Activated CD4-positive, alpha-beta T cell treated with anti-CD3 and anti-CD28 coated beads, Interleukin-2, Interleukin-4, amounts not matched to agents 100 ng/mL and 50 ng/mL, durations not matched to agents 16 hours and 8 hours (primary cell): ENCODE data around the gene PCED1B.
A peak's percentile ranks its signal among the peaks of the same experiment; 100 is the strongest.

Experiments
- DNase-seq: peaks from one replicate; pipeline ENCODE4 v3.0.0-alpha.2; 2020; ENCODE audit warnings: low spot score

Gene PCED1B

DNA sequence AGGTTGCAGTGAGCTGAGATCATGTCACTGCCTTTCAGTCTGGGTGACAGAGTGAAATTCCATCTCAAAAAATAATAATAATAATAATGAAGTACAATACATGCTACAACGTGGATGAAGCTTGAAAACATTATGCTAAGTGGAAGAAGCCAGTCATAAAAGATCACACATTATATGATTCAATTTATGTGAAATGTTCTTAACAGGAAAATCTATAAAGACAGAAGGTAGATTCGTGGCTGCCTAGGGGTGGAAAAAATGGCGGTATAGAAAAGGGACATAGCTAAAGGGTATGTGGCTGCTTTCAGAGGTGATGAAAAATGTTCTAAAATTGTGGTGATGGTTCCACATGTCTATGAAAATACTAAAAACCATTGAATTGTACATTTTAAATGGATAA, 41.3 kb downstream of the PCED1B start:
- DNase-seq = no peak

DNA sequence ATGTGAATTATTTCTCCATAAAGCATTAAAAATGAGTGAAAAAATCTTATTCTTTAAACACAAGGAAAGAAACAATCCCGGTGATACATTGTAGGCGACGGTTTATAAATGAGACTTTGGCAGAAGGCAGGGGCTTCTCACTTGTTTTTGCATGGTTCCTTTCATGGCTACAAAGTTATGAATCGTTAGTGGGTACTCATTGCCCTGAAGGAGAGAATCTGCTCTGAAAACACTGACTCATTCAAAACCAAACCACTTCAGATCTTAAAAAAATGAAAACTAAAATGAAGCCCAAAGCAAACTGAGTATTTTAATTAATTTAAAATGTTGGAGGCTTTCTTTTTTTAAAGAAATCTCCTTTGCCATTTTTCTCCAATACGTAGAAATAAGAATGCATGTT, 41.7 kb downstream of the PCED1B start:
- no peak for DNase-seq

DNA sequence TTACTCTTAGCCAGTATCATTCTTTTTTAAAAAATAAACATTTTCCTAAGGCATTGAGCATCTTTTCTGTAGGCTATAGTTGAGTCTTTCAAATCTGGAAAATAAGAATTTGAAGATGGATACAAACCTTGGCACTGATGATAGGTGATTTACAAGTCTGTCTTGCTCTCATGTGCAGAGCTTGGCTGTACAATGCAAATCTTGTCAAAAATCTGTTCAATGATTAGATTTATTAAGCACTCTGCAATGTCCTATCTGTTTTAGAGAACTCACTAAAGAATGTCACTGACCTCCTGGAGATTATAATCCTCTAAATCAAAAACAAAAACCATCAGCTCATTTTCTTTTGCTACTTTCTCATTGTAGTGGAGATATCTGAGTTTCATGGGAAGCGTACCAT, 43.2 kb downstream of the PCED1B start:
- no peak for DNase-seq

GRCh38 chr12:47123730-47124129, 44.3 kb downstream of the PCED1B start:
- DNase-seq = no peak

DNA sequence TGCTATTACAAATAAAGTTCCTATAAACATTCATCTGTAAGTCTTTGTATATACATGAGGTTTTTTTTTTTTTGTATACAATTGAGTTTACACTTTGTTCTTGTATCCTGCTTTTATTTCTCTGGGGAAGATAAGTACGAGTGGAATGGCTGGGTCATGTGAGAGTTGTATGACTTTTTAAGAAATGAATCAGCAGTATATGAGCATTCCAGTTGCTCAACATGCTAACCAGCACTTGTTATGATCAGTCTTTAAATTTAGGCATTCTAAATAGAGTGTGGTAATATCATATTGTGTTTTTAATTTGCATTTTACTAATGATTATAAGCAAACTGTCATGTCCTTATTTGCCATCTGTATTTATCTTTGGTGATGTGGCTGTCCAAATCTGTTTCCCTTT, 45.0 kb downstream of the PCED1B start:
- no peak for DNase-seq

DNA sequence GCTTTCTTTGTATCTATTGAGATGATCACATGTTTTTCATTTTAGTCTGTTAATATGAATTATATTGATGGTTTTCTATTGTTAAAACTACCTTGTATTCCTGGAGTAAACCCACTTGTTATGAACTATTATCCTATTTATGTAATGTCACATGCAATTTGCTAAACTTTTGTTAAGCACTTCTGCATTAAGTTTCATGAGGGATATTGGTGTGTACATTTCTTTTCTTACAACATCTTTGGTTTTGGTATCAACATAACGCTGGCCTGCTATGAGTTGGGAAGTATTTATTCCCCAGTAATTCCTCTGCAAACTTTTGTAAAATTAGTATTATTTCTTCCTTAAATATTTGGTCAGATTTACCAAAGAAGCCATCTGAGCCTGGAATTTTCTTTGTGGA, 46.8 kb downstream of the PCED1B start:
- DNase-seq = no peak

GRCh38 chr12:47131011-47131410, 51.6 kb downstream of the PCED1B start:
- no peak for DNase-seq

DNA sequence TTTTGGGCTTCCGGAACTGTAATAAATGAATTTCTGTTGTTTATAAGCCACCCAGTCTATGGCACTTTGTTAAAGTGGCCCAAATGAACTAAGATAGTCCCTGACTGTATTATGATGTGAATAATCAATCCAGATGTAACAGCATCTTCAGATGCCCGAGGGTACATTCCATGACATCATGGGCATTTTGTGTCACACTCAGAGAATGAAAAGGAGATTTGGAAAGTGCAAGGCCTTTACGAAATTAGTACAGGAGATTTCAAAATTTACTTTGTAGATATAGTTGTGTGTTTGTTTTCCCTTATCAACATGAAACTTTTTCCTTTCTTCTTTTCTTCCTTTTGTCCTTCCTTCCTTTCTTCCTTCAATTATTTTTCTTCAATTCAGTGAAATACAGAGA, 54.6 kb downstream of the PCED1B start:
- DNase-seq = no peak

GRCh38 chr12:47135578-47135977, 56.2 kb downstream of the PCED1B start:
- DNase-seq = no peak

DNA sequence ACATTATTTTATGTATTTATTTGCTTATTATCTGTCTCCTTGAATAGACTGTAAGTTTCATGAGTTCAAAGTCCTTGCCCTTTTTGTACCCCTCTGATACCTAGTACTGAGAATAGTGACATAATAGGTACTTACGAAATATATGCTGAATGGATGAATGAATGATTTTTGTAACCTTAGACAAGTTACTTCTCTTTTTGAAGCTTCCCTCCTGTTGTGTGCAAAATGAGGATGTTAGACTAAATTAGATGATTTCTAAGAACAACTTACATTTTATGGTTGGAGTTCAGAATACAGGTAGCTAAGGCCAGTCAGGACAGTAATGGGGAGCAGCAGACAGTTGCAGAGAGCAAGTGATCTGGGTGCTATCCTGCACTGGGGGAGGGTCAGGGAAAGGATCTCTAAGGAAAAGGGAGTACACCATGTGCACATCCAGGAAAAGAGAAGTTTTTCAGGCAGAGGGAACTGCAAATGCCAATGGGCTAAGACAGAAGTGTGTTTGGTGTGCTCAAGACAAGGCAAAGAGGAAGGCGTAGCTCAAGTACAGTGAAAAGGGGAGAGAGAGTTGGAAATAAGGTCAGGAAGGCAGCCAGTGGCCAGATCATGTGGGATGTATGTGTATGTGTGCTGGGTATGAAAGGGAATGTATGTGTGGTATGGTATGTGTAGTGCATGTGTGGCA, 59.7 kb downstream of the PCED1B start:
- DNase-seq = no peak

GRCh38 chr12:47141459-47141858, 62.0 kb downstream of the PCED1B start:
- DNase-seq = no peak

- DNase-seq = no peak
Observed at GRCh38 chr12:47144769-47145168, 65.3 kb downstream of the PCED1B start.

DNA sequence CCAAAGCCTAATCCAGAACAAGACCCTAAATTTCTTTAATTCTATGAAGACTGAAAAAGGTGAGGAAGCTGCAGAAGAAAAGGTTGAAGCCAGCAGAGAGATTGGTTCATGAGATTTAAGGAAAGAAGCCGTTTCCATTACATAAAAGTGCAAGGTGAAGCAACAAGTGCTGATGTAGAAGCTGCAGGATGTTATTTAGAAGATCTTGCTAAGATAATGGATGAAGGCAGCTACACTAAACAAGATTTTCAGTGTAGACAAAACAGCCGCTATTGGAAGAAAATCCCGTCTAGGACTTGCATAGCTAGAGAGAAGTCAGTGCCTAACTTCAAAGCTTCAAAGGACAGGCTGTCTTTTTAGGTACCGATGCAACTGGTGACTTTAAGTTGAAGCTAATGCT, 65.8 kb downstream of the PCED1B start:
- no peak for DNase-seq

GRCh38 chr12:47147739-47148138, 68.3 kb downstream of the PCED1B start:
- DNase-seq = no peak

DNA sequence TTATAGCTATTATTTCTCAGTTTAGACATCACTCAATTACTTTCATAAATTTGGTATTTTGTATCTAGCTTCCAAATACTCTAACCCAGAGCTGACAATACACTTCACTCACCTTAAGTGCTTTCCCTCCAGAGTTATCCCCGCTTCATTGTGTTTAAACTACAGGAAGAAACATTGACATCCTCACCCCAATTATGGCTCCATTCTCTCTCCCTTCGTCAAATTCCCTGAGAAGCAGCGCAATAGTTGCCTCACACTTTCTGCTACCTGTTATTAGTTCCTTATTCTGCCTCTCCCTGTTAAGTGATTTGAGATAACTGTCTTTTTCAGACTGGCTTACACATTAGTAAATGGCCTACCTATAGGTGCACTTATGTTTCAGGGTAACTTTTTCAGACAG, 69.7 kb downstream of the PCED1B start:
- no peak for DNase-seq

DNA sequence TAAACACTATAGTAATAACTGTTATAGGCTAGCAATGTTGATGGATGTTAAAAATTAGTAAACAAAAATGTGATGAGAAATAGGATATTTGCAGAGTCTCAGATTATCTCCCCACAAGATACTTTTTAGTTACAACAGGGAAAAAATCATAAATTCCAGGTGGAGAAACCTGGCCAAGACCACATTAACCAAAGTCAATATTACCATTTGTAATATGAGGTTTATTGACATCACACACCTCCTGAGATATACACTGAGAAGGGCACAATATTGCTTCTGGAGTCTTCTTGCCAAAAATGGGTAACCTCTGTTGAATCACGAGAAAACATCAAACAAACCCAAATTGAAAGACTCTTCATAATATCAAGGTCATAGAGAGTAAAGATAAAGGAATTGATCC, 72.7 kb downstream of the PCED1B start:
- no peak for DNase-seq

GRCh38 chr12:47155457-47156166, 76.2 kb downstream of the PCED1B start:
- peak; percentile 21 for DNase-seq

DNA sequence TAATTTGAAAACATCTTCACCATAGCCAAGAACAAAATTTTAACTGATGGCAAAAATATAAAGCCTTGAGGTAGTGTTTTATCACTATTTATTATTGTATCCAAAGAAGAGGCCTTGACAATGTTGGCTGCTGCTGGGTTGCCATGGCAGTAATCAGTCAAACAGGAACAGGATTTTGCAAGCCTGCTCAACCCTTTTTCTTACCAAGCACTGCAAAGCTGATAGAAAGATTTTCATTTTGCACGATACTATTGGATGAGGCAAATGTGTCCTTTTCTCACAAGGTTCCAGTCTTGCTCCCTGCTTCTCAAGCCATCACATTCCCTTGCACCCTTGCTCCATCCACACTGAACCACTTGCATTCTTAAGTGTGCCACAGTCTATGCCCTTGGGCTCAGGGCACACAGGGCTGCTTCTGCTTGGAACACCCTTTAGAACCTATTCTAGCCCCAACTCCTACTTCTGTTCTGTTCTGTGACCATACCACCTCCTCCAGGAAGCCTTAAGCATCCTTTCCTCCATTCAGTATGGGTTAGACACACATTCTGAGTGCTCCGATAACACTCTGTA, 76.8 kb downstream of the PCED1B start:
- DNase-seq = no peak

DNA sequence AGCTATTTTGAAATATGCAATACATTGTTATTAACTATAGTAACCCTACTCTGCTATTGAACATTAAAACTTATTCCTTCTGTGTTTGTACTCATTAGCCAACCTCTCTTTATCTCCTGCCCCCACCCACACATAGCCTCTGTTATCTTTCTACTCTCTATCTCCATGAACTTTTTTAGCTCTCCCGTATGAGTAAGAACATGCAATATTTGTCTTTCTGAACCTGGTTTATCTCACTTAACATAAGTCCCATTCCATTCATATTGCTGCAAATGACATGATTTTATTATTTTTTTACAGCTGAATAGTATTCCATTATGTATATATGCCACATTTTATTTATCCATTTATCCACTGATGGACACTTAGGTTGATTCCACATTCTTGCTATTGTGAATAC, 79.4 kb downstream of the PCED1B start:
- DNase-seq = no peak

GRCh38 chr12:47159348-47159747, 79.9 kb downstream of the PCED1B start:
- DNase-seq = no peak

GRCh38 chr12:47160316-47161244, 81.2 kb downstream of the PCED1B start:
- DNase-seq = no peak

GRCh38 chr12:47164116-47164515, 84.7 kb downstream of the PCED1B start:
- DNase-seq = no peak
